H9 (cell line): ENCODE measurements around the gene MTMR3. TPM values are rescaled to one million over a fixed set of nuclear protein-coding genes. Genes with fewer than 3 reads are reported as not detected.

ENCODE experiments used
- DNase-seq: peaks from one replicate; pipeline ENCODE4 v3.0.0-alpha.2; 2017
- H2AFZ ChIP-seq: one replicate; pipeline ENCODE4 v1.6.1; 2013; ENCODE audit warnings: mild to moderate bottlenecking, low read length, control low read depth, moderate library complexity
- H2AK5ac ChIP-seq: 2 replicates; pipeline ENCODE4 v1.6.1; 2013; ENCODE audit warnings: low read length, control low read depth, mixed read lengths; ENCODE audit not compliant: insufficient read length
- H2BK120ac ChIP-seq: one replicate; pipeline ENCODE4 v1.6.1; 2013; ENCODE audit warnings: low read depth, mild to moderate bottlenecking, low read length, control low read depth, inconsistent platforms; ENCODE audit not compliant: poor library complexity, severe bottlenecking
- H2BK12ac ChIP-seq: 2 replicates; pipeline ENCODE4 v1.6.1; 2013; ENCODE audit warnings: low read length, control low read depth, mixed read lengths, low read depth; ENCODE audit not compliant: insufficient read length
- H2BK15ac ChIP-seq: 2 replicates; pipeline ENCODE4 v1.6.1; 2013; ENCODE audit warnings: low read depth, low read length, control low read depth
- H2BK20ac ChIP-seq: one replicate; pipeline ENCODE4 v1.6.1; 2013; ENCODE audit warnings: low read depth, mild to moderate bottlenecking, low read length, control low read depth, inconsistent platforms; ENCODE audit not compliant: poor library complexity, severe bottlenecking
- H2BK5ac ChIP-seq: 2 replicates; pipeline ENCODE4 v1.6.1; 2013; ENCODE audit warnings: low read length, control low read depth, mixed read lengths; ENCODE audit not compliant: insufficient read length
- H3K14ac ChIP-seq: 2 replicates; pipeline ENCODE4 v1.6.1; 2013; ENCODE audit warnings: low read length, control low read depth; ENCODE audit not compliant: insufficient read depth
- H3K18ac ChIP-seq: 2 replicates; pipeline ENCODE4 v1.6.1; 2013; ENCODE audit warnings: low read depth, mild to moderate bottlenecking, mixed read lengths, low read length, control low read depth; ENCODE audit not compliant: insufficient read length
- H3K23ac ChIP-seq: 2 replicates; pipeline ENCODE4 v1.6.1; 2013; ENCODE audit warnings: low read length, control low read depth, mixed read lengths, low read depth; ENCODE audit not compliant: insufficient read length
- H3K23me2 ChIP-seq: 2 replicates; pipeline ENCODE4 v1.6.1; 2013; ENCODE audit warnings: low read depth, mild to moderate bottlenecking, mixed read lengths, low read length, control low read depth; ENCODE audit not compliant: insufficient read length, poor library complexity, severe bottlenecking
- H3K27ac ChIP-seq: 2 replicates; pipeline ENCODE4 v1.5.1; 2013; ENCODE audit warnings: low read length, control low read depth, mixed read lengths, low read depth; ENCODE audit not compliant: insufficient read length
- H3K27me3 ChIP-seq: 2 replicates; pipeline ENCODE4 v1.6.1; 2013; ENCODE audit warnings: low read length, control low read depth, inconsistent platforms; ENCODE audit not compliant: insufficient read depth
- H3K4ac ChIP-seq: 2 replicates; pipeline ENCODE4 v1.6.1; 2013; ENCODE audit warnings: low read depth, mild to moderate bottlenecking, control low read depth, inconsistent platforms, low read length, moderate library complexity
- H3K4me1 ChIP-seq: 2 replicates; pipeline ENCODE4 v1.6.1; 2013; ENCODE audit warnings: low read length, control low read depth, inconsistent platforms; ENCODE audit not compliant: insufficient read depth
- H3K4me2 ChIP-seq: 2 replicates; pipeline ENCODE4 v1.6.1; 2013; ENCODE audit warnings: low read length, control low read depth, mixed read lengths; ENCODE audit not compliant: insufficient read length, insufficient read depth
- H3K56ac ChIP-seq: 2 replicates; pipeline ENCODE4 v1.6.1; 2013; ENCODE audit warnings: low read depth, mild to moderate bottlenecking, mixed read lengths, low read length, control low read depth; ENCODE audit not compliant: insufficient read length
- H3K79me1 ChIP-seq: 2 replicates; pipeline ENCODE4 v1.6.1; 2013; ENCODE audit warnings: low read depth, mild to moderate bottlenecking, moderate library complexity, low read length, control low read depth, inconsistent platforms; ENCODE audit not compliant: insufficient read depth, poor library complexity, severe bottlenecking
- H3K79me2 ChIP-seq: 2 replicates; pipeline ENCODE4 v1.6.1; 2013; ENCODE audit warnings: low read length, control low read depth, inconsistent platforms; ENCODE audit not compliant: insufficient read depth
- H3K9ac ChIP-seq: 2 replicates; pipeline ENCODE4 v1.6.1; 2013; ENCODE audit warnings: low read length, control low read depth, mixed read lengths; ENCODE audit not compliant: insufficient read length; ENCODE audit errors: extremely low read depth
- H3K9me3 ChIP-seq: one replicate; pipeline ENCODE4 v1.6.1; 2013; ENCODE audit warnings: low read depth, low read length, inconsistent platforms; ENCODE audit not compliant: control insufficient read depth
- H3T11ph ChIP-seq: one replicate; pipeline ENCODE4 v1.6.1; 2013; ENCODE audit warnings: mild to moderate bottlenecking, low read length, control low read depth, inconsistent platforms
- H4K20me1 ChIP-seq: one replicate; pipeline ENCODE4 v1.6.1; 2013; ENCODE audit not compliant: control insufficient read depth, insufficient read length, insufficient read depth
- H4K5ac ChIP-seq: 2 replicates; pipeline ENCODE4 v1.6.1; 2013; ENCODE audit warnings: low read depth, mild to moderate bottlenecking, mixed read lengths, low read length, control low read depth; ENCODE audit not compliant: insufficient read length
- H4K8ac ChIP-seq: replicated peaks from 2 replicates; pipeline ENCODE4 v1.6.1; 2013; ENCODE audit warnings: low read length, control low read depth, mixed read lengths, low read depth; ENCODE audit not compliant: insufficient read length
- H4K91ac ChIP-seq: 2 replicates; pipeline ENCODE4 v1.6.1; 2013; ENCODE audit warnings: low read depth, mild to moderate bottlenecking, moderate library complexity, mixed read lengths, low read length, control low read depth; ENCODE audit not compliant: insufficient read length
- H3K27ac Mint-ChIP-seq, 3 experiments: 2 replicates in 2 of 3; 3 replicates in 1 of 3; pipeline ENCODE4 v1.8.0; 2020 to 2021; ENCODE audit warnings: mixed read lengths in 3 of 3, mild to moderate bottlenecking in 1 of 3, moderate library complexity in 1 of 3
- H3K27me3 Mint-ChIP-seq: 2 replicates; pipeline ENCODE4 v1.8.0; 2021; ENCODE audit warnings: low read depth, mild to moderate bottlenecking, moderate library complexity, mixed read lengths
- H3K36me3 Mint-ChIP-seq, 3 experiments: 2 replicates in 2 of 3; 3 replicates in 1 of 3; pipeline ENCODE4 v1.8.0; 2020 to 2021; ENCODE audit warnings: low read depth in 3 of 3, mixed read lengths in 3 of 3; ENCODE audit not compliant: insufficient read depth in 1 of 3
- H3K4me1 Mint-ChIP-seq, 2 experiments: 2 replicates each; pipeline ENCODE4 v1.8.0; 2020; ENCODE audit warnings: mixed read lengths in 2 of 2
- H3K4me3 Mint-ChIP-seq, 2 experiments: 2 replicates in 1 of 2; 3 replicates in 1 of 2; pipeline ENCODE4 v1.8.0; 2020 to 2021; ENCODE audit warnings: mild to moderate bottlenecking in 2 of 2, mixed read lengths in 2 of 2, moderate library complexity in 1 of 2
- H3K9me3 Mint-ChIP-seq, 2 experiments: 2 replicates in 1 of 2; 3 replicates in 1 of 2; pipeline ENCODE4 v1.8.0; 2020; ENCODE audit warnings: mild to moderate bottlenecking in 2 of 2, mixed read lengths in 2 of 2, moderate library complexity in 1 of 2
- CTCF ChIP-seq: fragments of 200-600 bp; sonication (generic); conservative IDR thresholded peaks from 3 replicates; pipeline ENCODE4 v1.8.0; 2021; ENCODE audit warnings: antibody characterized with exemption, mild to moderate bottlenecking
- WGBS: extraction: QIAGEN DNeasy Blood & Tissue Kit; methylation state at CpG from one replicate; pipeline ENCODE4 v1.1.7; 2013; ENCODE audit warnings: missing lambda C conversion rate, low lambda C conversion rate, mixed read lengths; ENCODE audit not compliant: insufficient read length; ENCODE audit errors: extremely low coverage; 5-methylcytosine and 5-hydroxymethylcytosine counted together
- total RNA-seq: library from RNA; stranded (reverse); gene quantifications from 2 replicates; pipeline ENCODE4 v1.2.1, GENCODE V29; 2021

Gene MTMR3
- total RNA-seq, 1 experiment from 2014 or later: 19.8 TPM

- H3K23me2 ChIP-seq: no peaks in the 10 kb centered on the region
- H3K79me1 ChIP-seq: no peaks in the 10 kb centered on the region
- H3K27me3 ChIP-seq: no peaks in the 10 kb centered on the region
- TF ChIP-seq CTCF: no peak
- H3K27ac ChIP-seq: no peak overlapping the region
- no peak overlapping the region for H3T11ph ChIP-seq
- no peak overlapping the region for H2AK5ac ChIP-seq
- H3K27me3 Mint-ChIP-seq: no peaks in the 10 kb centered on the region
- H2BK5ac ChIP-seq: no peak overlapping the region
- WGBS: no CpG with 5 or more reads among the region's 3 CpGs
- H3K9me3 Mint-ChIP-seq: peaks cover 11 to 18% of the 10 kb centered on the region in 2 experiments; a peak in 4 of 5 replicates
- no peak overlapping the region for H3K9ac ChIP-seq
- no peaks in the 10 kb centered on the region for H3K9me3 ChIP-seq
- no peak overlapping the region for H2AFZ ChIP-seq
- no peak overlapping the region for H3K14ac ChIP-seq
- H2BK15ac ChIP-seq: no peak overlapping the region
- peaks cover 2% of the 10 kb centered on the region; the same call in 1 of the 2 replicates for H3K4me1 ChIP-seq
- H2BK12ac ChIP-seq: no peak overlapping the region
- no peak overlapping the region for H3K18ac ChIP-seq
- H3K56ac ChIP-seq: no peak overlapping the region
- H3K4me3 Mint-ChIP-seq: no peak overlapping the region
- H3K4me2 ChIP-seq: no peak overlapping the region
- H3K23ac ChIP-seq: no peak overlapping the region
- H3K36me3 Mint-ChIP-seq: peaks cover 10 to 19% (median 12%) of the 10 kb centered on the region in 3 experiments
- peaks cover 49 to 59% of the 10 kb centered on the region in 2 experiments for H3K4me1 Mint-ChIP-seq
- no peak overlapping the region for H3K4ac ChIP-seq
- no peak overlapping the region for H2BK120ac ChIP-seq
- no peak overlapping the region for H4K91ac ChIP-seq
- no peak overlapping the region; a peak in 2 of 7 replicates for H3K27ac Mint-ChIP-seq
- H4K20me1 ChIP-seq: no peaks in the 10 kb centered on the region
- H2BK20ac ChIP-seq: no peak overlapping the region
- peaks cover 2% of the 10 kb centered on the region; the same call in 1 of the 2 replicates for H3K79me2 ChIP-seq
- no peak overlapping the region for H4K8ac ChIP-seq
- DNase-seq: no peak
- H4K5ac ChIP-seq: no peak overlapping the region
Measured at GRCh38 chr22:29945435-29945834, 62.5 kb downstream of the MTMR3 start.
